Measurements from ENCODE around the gene GATAD2B.

DNA sequence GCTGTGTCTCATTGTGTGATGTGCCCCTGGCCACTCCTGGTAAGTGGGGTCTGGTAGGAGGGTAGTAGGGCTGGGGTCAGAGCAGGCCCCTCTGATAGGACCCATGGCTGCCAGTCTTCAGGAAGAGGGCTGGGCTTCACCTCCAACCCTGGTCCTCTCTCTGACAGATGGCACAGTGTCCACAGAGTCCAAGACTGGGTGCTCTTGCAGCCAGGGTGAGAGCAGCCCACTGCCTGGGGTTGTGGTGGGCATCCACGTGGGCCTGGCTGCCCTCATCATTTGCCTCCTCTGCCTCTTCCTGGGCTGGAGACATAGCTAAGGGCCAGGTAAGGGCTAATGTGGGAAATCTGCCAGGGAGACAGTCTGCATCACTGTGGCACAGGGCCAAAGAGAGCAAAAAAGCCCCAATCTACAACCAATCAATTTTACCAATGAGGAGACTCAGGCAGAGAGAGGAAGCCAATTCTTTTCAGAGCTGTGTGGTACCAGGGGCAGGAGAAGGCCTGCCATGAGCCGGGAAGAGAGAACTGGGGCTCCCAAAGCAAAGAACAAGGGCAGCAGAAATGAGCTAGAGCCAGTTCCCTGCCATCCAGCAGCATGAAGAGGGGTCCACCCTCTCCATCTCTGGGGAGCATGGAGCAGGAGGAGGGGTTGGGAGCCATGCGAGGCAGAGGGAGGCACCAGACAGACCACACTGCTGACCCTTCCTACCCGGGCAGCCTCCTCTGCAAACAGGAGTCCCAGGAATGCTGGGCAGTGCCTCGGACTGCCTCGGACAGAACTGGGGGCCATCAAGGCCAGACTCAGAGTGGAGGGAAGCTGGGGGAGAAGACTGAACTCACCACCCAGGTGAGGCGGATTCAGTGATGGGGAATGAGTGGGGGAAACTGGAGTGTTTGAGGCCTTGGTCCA lies 120.7 kb downstream of the GATAD2B start:
- TF ChIP-seq TAF1 (IDR thresholded peaks at IDR 0.05; ENCODE audit: borderline replicate concordance, insufficient read depth, low read length) (no peak), REST (IDR thresholded peaks at IDR 0.05; ENCODE audit: insufficient read depth in 1 of 2, low read depth in 2 of 2, low read length in 2 of 2) (no peak), POLR2AphosphoS5 (IDR thresholded peaks at IDR 0.05; ENCODE audit: low read depth, low read length) (no peak), SIN3A (IDR thresholded peaks at IDR 0.05; ENCODE audit: borderline replicate concordance, insufficient read depth, low read length) (no peak)

Data from PFSK-1 (cell line).